Measurements from ENCODE around the gene COLEC12. TPM values are rescaled to one million over a fixed set of nuclear protein-coding genes. Genes with fewer than 3 reads are reported as not detected.

COLEC12 gene
- total RNA-seq, 6 experiments from 2014 or later, result 0.05 to 0.21 (median 0.15) TPM; not detected in 1

GRCh38 chr18:506264-506663 is 5.8 kb upstream of the COLEC12 start:
- no peak for DNase-seq
- Mint-ChIP-seq H3K4me3 (no peak overlapping the region), H3K4me1 (ENCODE audit: low read depth) (no peaks in the 10 kb centered on the region), H3K36me3 (ENCODE audit: low read depth) (no peaks in the 10 kb centered on the region), H3K27ac (no peak overlapping the region), H3K27me3 (ENCODE audit: insufficient read depth) (peaks cover 53% of the 10 kb centered on the region), H3K9me3 (no peaks in the 10 kb centered on the region)
- TF ChIP-seq, protein P1, sequence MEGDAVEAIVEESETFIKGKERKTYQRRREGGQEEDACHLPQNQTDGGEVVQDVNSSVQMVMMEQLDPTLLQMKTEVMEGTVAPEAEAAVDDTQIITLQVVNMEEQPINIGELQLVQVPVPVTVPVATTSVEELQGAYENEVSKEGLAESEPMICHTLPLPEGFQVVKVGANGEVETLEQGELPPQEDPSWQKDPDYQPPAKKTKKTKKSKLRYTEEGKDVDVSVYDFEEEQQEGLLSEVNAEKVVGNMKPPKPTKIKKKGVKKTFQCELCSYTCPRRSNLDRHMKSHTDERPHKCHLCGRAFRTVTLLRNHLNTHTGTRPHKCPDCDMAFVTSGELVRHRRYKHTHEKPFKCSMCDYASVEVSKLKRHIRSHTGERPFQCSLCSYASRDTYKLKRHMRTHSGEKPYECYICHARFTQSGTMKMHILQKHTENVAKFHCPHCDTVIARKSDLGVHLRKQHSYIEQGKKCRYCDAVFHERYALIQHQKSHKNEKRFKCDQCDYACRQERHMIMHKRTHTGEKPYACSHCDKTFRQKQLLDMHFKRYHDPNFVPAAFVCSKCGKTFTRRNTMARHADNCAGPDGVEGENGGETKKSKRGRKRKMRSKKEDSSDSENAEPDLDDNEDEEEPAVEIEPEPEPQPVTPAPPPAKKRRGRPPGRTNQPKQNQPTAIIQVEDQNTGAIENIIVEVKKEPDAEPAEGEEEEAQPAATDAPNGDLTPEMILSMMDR (IDR thresholded peaks at IDR 0.05), result no peak

DNA sequence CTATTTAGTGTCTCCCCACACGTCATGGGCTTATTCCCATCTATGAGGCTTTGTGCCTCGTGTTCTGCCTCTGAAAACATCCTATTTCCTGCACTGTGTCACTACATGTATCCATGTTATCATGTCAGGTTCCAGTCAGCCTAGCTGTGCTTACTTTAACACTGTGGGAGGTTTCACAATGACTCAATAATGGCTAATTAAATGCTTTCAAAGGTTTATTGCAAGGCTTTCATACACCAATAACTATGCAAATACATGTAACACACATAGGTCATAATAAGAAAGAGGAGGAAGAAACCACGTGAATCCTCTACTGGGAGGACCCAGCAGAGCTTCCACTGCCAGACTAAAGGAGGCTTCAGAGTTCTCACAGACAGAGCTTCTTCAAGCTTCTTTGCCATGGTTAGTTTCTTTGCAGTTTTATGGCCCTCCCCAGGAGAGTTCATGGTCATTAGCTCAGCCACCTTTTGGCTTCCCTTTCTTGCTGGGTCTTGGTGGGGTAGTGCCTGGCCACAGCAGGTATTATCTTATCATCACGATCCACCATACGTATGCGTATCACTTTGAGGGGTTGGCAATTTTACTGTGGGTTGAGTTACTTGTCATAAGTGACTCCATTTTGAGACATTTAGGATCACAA is 5.1 kb upstream of the COLEC12 start:
- Mint-ChIP-seq H3K9me3 (no peaks in the 10 kb centered on the region), H3K36me3 (ENCODE audit: low read depth) (no peaks in the 10 kb centered on the region), H3K4me1 (ENCODE audit: low read depth) (no peaks in the 10 kb centered on the region), H3K27me3 (ENCODE audit: insufficient read depth) (peaks cover 52% of the 10 kb centered on the region), H3K4me3 (no peak overlapping the region), H3K27ac (no peak overlapping the region)
- DNase-seq, result no peak
- TF ChIP-seq, protein P1 (IDR thresholded peaks at IDR 0.05), result no peak

DNA sequence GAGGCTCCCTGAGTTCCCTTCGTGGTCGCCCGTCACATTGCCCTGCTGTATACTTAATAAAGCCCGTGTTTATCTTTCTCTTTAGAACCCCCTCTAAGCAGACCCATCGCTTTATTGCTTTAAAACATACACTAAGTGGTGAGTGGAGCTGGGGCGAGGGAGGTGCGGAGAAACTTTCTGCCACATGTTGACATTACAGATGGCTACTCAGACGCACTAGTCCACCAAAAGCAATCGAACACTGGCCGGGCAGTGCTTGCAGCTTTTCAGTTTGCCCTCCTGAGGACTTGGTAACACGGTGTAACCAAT is 859 bp upstream of the COLEC12 start:
- TF ChIP-seq, protein P1 (IDR thresholded peaks at IDR 0.05), result no peak
- H3K4me1 Mint-ChIP-seq (ENCODE audit: low read depth), result peaks cover 14% of the 10 kb centered on the region
- H3K9me3 Mint-ChIP-seq, result no peaks in the 10 kb centered on the region
- DNase-seq, result no peak
- H3K4me3 Mint-ChIP-seq, result peak overlapping the region; percentile 37; the same call in 1 of the 2 replicates
- H3K27me3 Mint-ChIP-seq (ENCODE audit: insufficient read depth), result peaks cover 57% of the 10 kb centered on the region
- no peaks in the 10 kb centered on the region for H3K36me3 Mint-ChIP-seq (ENCODE audit: low read depth)
- H3K27ac Mint-ChIP-seq, result no peak overlapping the region

DNA sequence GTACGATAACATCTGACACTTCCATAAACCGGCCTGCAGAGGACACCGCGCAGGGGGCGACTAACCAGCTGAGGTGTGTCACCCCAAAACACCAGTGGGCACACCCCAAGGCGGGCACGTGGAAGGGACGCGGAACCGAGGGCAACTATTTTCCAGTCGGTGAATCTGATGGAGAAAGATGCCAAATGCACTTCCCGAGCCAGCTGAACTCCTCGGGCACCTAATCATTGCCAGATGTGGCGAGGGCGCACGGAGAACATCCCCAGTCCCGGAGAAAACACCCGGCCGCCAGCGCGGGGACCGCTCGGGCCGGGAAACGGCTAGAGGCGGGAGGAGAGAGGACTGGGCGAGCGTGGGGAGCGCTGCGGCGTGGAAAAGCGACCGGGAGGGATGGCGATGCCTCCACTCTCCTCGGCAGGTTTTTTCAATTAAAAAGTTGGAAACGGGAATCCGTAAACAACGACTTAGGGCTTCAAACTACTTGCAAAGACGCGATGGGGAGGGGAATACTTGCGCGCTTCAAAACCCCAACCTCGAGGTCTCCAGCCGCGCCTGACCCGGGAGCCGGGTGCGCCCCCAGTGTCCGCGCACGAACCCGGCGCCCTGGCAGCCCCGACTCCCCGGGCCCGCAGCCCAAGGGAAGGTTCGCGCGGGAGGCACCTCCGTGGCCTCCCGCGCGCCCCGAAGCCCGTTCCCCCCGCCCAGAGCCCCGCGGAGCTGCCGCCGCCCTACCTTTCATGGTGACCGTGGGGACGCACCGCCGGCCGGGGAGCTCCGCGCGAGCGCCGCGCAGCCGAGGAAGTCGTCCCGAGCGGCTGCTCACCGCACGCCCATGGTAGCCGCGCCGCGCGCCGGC is 497 bp downstream of the COLEC12 start:
- H3K4me1 Mint-ChIP-seq (ENCODE audit: low read depth), result peaks cover 14% of the 10 kb centered on the region
- 0 out of 2 replicates have a peak overlapping the region, but pooled peaks have one; percentile 26 for H3K27ac Mint-ChIP-seq
- peaks cover 47% of the 10 kb centered on the region for H3K27me3 Mint-ChIP-seq (ENCODE audit: insufficient read depth)
- no peak for DNase-seq
- TF ChIP-seq, protein P1 (IDR thresholded peaks at IDR 0.05), result no peak; the same call in 1 of the 2 replicates
- no peaks in the 10 kb centered on the region for H3K36me3 Mint-ChIP-seq (ENCODE audit: low read depth)
- no peaks in the 10 kb centered on the region for H3K9me3 Mint-ChIP-seq
- H3K4me3 Mint-ChIP-seq, result peak overlapping the region; percentile 79

DNA sequence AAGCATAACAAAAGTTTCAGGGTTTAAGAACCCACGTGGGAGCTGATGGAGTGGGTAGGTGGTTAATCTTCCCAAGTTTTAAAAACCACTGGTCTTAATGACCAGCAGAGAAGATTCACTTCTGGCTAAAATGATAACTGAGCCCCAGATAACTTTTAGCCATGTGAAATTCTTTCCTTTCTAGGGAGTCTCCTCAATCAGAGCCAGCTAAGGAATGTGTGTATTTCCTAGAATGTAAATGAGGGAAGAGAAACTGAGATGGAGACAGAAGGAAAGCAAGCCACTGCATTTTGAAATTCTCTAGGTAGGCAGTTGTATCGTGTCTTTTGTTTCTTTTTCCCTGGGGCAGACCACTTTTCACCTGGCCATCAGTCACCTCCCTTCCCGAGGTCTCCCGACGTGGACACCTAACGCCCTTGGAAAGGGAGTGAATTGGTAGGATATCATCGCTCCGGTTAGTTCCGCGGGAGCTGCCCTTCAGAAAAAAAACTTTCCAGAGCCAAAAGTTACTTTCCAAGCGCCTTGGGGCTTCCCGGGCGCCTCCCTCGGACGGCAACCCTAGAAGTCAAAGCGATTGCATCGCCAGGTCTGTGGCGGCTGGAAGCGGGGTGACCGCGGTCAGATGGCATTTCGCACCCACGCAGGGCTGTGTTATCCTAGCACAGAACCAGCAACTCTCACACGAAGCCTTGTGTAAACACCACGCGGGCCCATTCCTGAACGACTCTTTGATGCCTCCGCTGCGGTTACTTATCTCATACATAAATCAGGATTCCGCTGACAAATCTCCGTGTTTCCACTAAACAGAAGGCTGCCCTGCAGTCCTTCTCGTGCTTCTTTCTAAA is 1.3 kb downstream of the COLEC12 start:
- TF ChIP-seq, protein P1 (IDR thresholded peaks at IDR 0.05), result no peak
- H3K4me1 Mint-ChIP-seq (ENCODE audit: low read depth), result peaks cover 14% of the 10 kb centered on the region
- peak overlapping the region; percentile 79 for H3K4me3 Mint-ChIP-seq
- peaks cover 39% of the 10 kb centered on the region for H3K27me3 Mint-ChIP-seq (ENCODE audit: insufficient read depth)
- H3K27ac Mint-ChIP-seq, result peak overlapping the region; percentile 26; the same call in 1 of the 2 replicates
- H3K9me3 Mint-ChIP-seq, result no peaks in the 10 kb centered on the region
- DNase-seq, result peak; percentile 82
- H3K36me3 Mint-ChIP-seq (ENCODE audit: low read depth), result no peaks in the 10 kb centered on the region
